Measurements from ENCODE around the gene PLPP1. TPM values are rescaled to one million over a fixed set of nuclear protein-coding genes. Genes with fewer than 3 reads are reported as not detected.
"Not testable (repeated sequence)": the region's sequence is repeated elsewhere in the genome, so short reads cannot be mapped to it uniquely, and the experiment has no call there.

The PLPP1 gene
- total and polyA plus RNA-seq, 2 experiments from 2014 or later: 63.5 to 78.6 TPM

DNA sequence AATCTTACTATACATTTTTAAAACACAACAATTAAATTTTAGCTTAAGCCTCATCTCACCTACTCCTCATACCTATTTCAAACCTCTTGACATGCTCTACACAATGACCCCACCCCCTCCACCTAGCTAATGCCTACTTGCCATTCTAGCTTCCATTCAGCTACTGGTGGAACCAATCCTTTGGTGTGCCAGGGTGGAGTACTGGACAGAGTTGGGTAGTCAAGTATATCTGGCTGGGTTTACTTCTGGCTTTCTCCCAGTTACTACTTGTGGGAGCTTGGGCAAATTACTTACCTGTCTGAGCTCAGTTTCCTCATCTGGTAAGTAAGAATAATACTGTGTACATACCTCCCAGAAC is 24.3 kb downstream of the PLPP1 start:
- no peak overlapping the region for H3K4me2 ChIP-seq (ENCODE audit: unreplicated experiment)
- no peak overlapping the region for H3K4me3 ChIP-seq
- H3K9me3 ChIP-seq (ENCODE audit: low read depth): no peaks in the 10 kb centered on the region
- TF ChIP-seq EZH2phosphoT487 (IDR thresholded peaks at IDR 0.05; ENCODE audit: insufficient read depth, low read depth) (no peak), EZH2 (IDR thresholded peaks at IDR 0.05; ENCODE audit: insufficient read depth, poor library complexity, severe bottlenecking) (no peak)
- 0 out of 2 replicates have a peak, but pooled peaks cover 8% of the 10 kb centered on the region for H3K4me1 ChIP-seq (ENCODE audit: insufficient read depth)
- peaks cover 92% of the 10 kb centered on the region for H3K79me2 ChIP-seq (ENCODE audit: insufficient read depth)
- H2AFZ ChIP-seq: no peak overlapping the region
- H3K9ac ChIP-seq: no peak overlapping the region
- DNase-seq: no peak
- in situ Hi-C loops (cut with MboI): no loop called here
- H3K27me3 ChIP-seq (replicated peaks; ENCODE audit: insufficient read depth): no peaks in the 10 kb centered on the region
- no peaks in the 10 kb centered on the region for H3K36me3 ChIP-seq (ENCODE audit: low read depth)
- no peaks in the 10 kb centered on the region for H3K9me2 ChIP-seq (ENCODE audit: insufficient read depth)
- no peaks in the 10 kb centered on the region for H3F3A ChIP-seq (ENCODE audit: insufficient read depth)
- no peak overlapping the region for H3K27ac ChIP-seq
- H4K20me1 ChIP-seq (ENCODE audit: insufficient read depth): no peaks in the 10 kb centered on the region

DNA sequence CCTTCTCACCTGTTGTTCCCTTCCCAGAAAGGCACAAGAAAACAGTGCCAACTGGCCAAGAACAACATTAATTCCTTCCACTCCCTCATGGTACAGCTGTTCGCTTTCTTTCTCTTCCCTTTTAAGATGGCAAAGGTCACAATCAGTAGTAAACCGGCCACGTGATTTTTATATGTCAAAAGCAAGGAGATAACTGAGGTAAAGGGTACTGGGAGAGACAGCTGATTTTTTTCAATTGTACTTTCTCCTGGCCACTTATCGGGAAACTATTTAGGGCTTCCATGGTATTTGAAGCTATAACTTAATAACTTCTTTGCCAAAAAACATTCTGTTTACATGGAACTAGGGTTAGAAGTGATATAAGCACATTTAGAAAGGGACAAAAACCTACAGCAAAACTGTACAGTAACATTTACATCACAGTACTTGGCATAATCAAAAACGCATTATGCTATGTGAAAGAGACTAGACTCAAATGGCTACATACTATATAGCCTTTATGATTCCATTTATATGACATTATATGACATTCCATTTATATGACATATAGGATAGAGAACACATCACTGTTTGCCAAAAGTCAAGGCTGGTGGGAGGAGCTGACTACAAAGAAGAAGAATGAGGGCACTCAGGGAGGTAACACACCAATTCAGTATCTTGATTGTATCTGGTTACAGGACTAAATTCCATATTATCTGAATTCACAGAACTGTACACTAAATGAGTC is 24.8 kb downstream of the PLPP1 start:
- in situ Hi-C loops (cut with MboI): no loop called here
- peak; percentile 21 for DNase-seq
- H3K9ac ChIP-seq: no peak overlapping the region
- H3K27ac ChIP-seq: no peak overlapping the region
- no peak overlapping the region for H3K4me2 ChIP-seq (ENCODE audit: unreplicated experiment)
- TF ChIP-seq EZH2 (IDR thresholded peaks at IDR 0.05; ENCODE audit: insufficient read depth, poor library complexity, severe bottlenecking) (no peak), EZH2phosphoT487 (IDR thresholded peaks at IDR 0.05; ENCODE audit: insufficient read depth, low read depth) (no peak)
- WGBS, 2 experiments (ENCODE audit: low coverage in 1 of 2, low lambda C conversion rate in 2 of 2, missing lambda C conversion rate in 2 of 2): 76 to 78% methylated on average over 5 of the region's 5 CpGs
- H3K27me3 ChIP-seq (replicated peaks; ENCODE audit: insufficient read depth): no peaks in the 10 kb centered on the region
- no peaks in the 10 kb centered on the region for H3K36me3 ChIP-seq (ENCODE audit: low read depth)
- H3K4me3 ChIP-seq: no peak overlapping the region
- H3K9me2 ChIP-seq (ENCODE audit: insufficient read depth): no peaks in the 10 kb centered on the region
- no peaks in the 10 kb centered on the region for H4K20me1 ChIP-seq (ENCODE audit: insufficient read depth)
- 0 out of 2 replicates have a peak, but pooled peaks cover 8% of the 10 kb centered on the region for H3K4me1 ChIP-seq (ENCODE audit: insufficient read depth)
- no peaks in the 10 kb centered on the region for H3K9me3 ChIP-seq (ENCODE audit: low read depth)
- H3K79me2 ChIP-seq (ENCODE audit: insufficient read depth): peaks cover 92% of the 10 kb centered on the region
- no peaks in the 10 kb centered on the region for H3F3A ChIP-seq (ENCODE audit: insufficient read depth)
- no peak overlapping the region for H2AFZ ChIP-seq

DNA sequence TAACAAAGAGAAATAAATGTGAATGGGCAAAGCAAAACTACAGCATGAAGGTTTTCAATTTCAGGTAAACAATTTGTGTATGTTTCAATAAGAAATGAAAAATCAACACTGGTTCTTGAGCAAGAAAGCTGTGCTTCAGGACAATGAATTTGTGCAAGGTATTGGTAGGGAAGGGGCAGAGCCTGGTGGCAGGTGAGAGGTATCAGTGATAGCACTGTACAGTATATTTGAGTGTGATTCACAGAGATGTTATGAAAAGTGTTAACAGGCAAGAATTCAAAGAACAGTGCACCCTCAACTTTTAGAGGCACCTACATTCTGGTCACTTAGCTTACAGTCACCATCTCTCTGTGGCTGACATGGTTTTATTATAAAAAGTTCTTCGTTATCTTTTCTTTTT is 25.7 kb downstream of the PLPP1 start:
- Histone ChIP-seq H3K79me2 (ENCODE audit: insufficient read depth) (peaks cover 90% of the 10 kb centered on the region), H3K27me3 (replicated peaks; ENCODE audit: insufficient read depth) (no peaks in the 10 kb centered on the region), H3K9me2 (ENCODE audit: insufficient read depth) (no peaks in the 10 kb centered on the region), H3K4me3 (no peak overlapping the region), H3K9ac (no peak overlapping the region), H4K20me1 (ENCODE audit: insufficient read depth) (no peaks in the 10 kb centered on the region), H3F3A (ENCODE audit: insufficient read depth) (no peaks in the 10 kb centered on the region), H2AFZ (no peak overlapping the region), H3K36me3 (ENCODE audit: low read depth) (no peaks in the 10 kb centered on the region), H3K4me1 (ENCODE audit: insufficient read depth) (0 out of 2 replicates have a peak, but pooled peaks cover 8% of the 10 kb centered on the region), H3K4me2 (ENCODE audit: unreplicated experiment) (no peak overlapping the region), H3K9me3 (ENCODE audit: low read depth) (no peaks in the 10 kb centered on the region), H3K27ac (no peak overlapping the region)
- TF ChIP-seq EZH2 (IDR thresholded peaks at IDR 0.05; ENCODE audit: insufficient read depth, poor library complexity, severe bottlenecking) (no peak), EZH2phosphoT487 (IDR thresholded peaks at IDR 0.05; ENCODE audit: insufficient read depth, low read depth) (no peak)
- in situ Hi-C loops (cut with MboI): no loop called here
- DNase-seq: no peak
- WGBS, 2 experiments (ENCODE audit: low coverage in 1 of 2, low lambda C conversion rate in 2 of 2, missing lambda C conversion rate in 2 of 2): 91 to 97% methylated on average over 1 of the region's 1 CpG

DNA sequence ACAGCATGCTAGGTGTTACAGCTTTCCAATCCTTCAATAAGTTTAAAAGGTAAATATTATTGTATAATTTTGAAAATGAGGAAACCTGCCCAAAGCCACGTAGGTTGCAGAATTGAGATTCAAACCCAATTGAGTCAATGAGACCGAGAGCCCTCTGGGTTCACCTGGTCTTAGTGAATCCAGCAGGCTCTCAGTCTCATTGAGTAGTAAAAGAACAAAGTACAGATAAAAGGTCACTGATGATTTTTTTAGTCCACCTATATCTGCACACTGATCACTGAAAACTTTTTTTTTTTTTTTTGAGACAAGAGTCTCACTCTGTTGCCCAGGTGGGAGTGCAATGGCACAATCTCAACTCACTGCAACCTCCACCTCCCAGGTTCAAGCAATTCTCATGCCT is 27.2 kb downstream of the PLPP1 start:
- in situ Hi-C loops (cut with MboI): no loop called here
- TF ChIP-seq EZH2phosphoT487 (IDR thresholded peaks at IDR 0.05; ENCODE audit: insufficient read depth, low read depth): no peak
- TF ChIP-seq EZH2 (IDR thresholded peaks at IDR 0.05; ENCODE audit: insufficient read depth, poor library complexity, severe bottlenecking): no peak

DNA sequence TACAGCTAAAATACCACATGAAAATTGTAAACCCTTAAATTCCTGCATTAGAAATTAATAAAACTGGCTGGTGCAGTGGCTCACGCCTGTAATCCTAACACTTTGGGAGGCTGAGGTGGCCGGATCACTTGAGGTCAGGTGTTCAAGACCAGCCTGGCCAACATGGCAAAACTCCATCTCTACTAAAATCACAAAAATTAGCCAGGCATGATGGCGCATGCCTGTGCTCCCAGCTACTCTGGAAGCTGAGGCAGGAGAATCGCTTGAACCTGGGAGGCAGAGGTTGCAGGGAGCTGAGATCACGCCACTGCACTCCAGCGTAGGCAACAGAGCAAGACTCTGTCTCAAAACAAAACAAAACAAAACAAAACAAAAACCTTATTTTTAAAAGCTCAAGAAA is 29.1 kb downstream of the PLPP1 start:
- in situ Hi-C loops (cut with MboI); H3K4me2 ChIP-seq (ENCODE audit: unreplicated experiment); H4K20me1 ChIP-seq (ENCODE audit: insufficient read depth); H3F3A ChIP-seq (ENCODE audit: insufficient read depth); H3K9ac ChIP-seq; DNase-seq; H3K36me3 ChIP-seq (ENCODE audit: low read depth); H2AFZ ChIP-seq; H3K9me3 ChIP-seq (ENCODE audit: low read depth); H3K27me3 ChIP-seq (replicated peaks; ENCODE audit: insufficient read depth); H3K4me1 ChIP-seq (ENCODE audit: insufficient read depth); H3K9me2 ChIP-seq (ENCODE audit: insufficient read depth); H3K27ac ChIP-seq; H3K4me3 ChIP-seq: not testable (repeated sequence)
- 97 to 100% methylated on average over 6 of the region's 6 CpGs for WGBS, 2 experiments (ENCODE audit: low coverage in 1 of 2, low lambda C conversion rate in 2 of 2, missing lambda C conversion rate in 2 of 2)
- H3K79me2 ChIP-seq (ENCODE audit: insufficient read depth): peaks cover 78% of the 10 kb centered on the region

More for the DNA sequence above, 27.2 kb downstream of the PLPP1 start:
- Histone ChIP-seq H3K36me3 (ENCODE audit: low read depth) (no peaks in the 10 kb centered on the region), H2AFZ (no peak overlapping the region), H3K79me2 (ENCODE audit: insufficient read depth) (peaks cover 75% of the 10 kb centered on the region), H3K9me3 (ENCODE audit: low read depth) (no peaks in the 10 kb centered on the region), H3K27ac (no peak overlapping the region), H3K4me2 (ENCODE audit: unreplicated experiment) (no peak overlapping the region), H3K9ac (no peak overlapping the region), H3K4me1 (ENCODE audit: insufficient read depth) (0 out of 2 replicates have a peak, but pooled peaks cover 8% of the 10 kb centered on the region), H4K20me1 (ENCODE audit: insufficient read depth) (no peaks in the 10 kb centered on the region), H3K4me3 (no peak overlapping the region), H3F3A (ENCODE audit: insufficient read depth) (no peaks in the 10 kb centered on the region), H3K9me2 (ENCODE audit: insufficient read depth) (no peaks in the 10 kb centered on the region), H3K27me3 (replicated peaks; ENCODE audit: insufficient read depth) (no peaks in the 10 kb centered on the region)
- no peak for DNase-seq
- WGBS, 2 experiments (ENCODE audit: low coverage in 1 of 2, low lambda C conversion rate in 2 of 2, missing lambda C conversion rate in 2 of 2): 79 to 83% methylated on average over 2 of the region's 2 CpGs

DNA sequence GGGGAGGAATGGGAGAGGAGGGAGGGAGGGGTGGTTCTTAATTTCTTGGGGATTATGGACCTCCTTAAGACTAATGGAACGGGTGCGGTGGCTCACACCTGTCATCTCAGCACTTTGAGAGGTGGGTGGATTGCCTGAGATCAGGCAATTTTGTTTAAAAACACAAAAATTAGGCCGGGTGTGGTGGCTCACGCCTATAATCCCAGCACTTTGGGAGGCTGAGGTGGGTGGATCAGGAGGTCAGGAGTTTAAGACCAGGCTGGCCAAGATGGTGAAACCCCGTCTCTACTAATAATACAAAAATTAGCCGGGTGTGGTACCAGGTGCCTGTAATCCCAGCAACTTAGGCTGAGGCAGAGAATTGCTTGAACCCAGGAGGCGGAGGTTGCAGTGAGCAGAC is 30.8 kb downstream of the PLPP1 start:
- H3K4me2 ChIP-seq (ENCODE audit: unreplicated experiment); H4K20me1 ChIP-seq (ENCODE audit: insufficient read depth); H3F3A ChIP-seq (ENCODE audit: insufficient read depth); H3K4me3 ChIP-seq; H3K27ac ChIP-seq; H3K9ac ChIP-seq; in situ Hi-C loops (cut with MboI); DNase-seq; H3K9me3 ChIP-seq (ENCODE audit: low read depth); H3K36me3 ChIP-seq (ENCODE audit: low read depth); H2AFZ ChIP-seq; H3K27me3 ChIP-seq (replicated peaks; ENCODE audit: insufficient read depth); H3K4me1 ChIP-seq (ENCODE audit: insufficient read depth); H3K9me2 ChIP-seq (ENCODE audit: insufficient read depth): not testable (repeated sequence)
- H3K79me2 ChIP-seq (ENCODE audit: insufficient read depth): peaks cover 75% of the 10 kb centered on the region
- 96 to 98% methylated on average over 5 to 7 of the region's 7 CpGs for WGBS, 2 experiments (ENCODE audit: low coverage in 1 of 2, low lambda C conversion rate in 2 of 2, missing lambda C conversion rate in 2 of 2)

All from GM23248 (cell line).